CD8-positive, alpha-beta memory T cell (primary cell): Measurements from ENCODE around the gene SYT3. TPM values are rescaled to one million over a fixed set of nuclear protein-coding genes. Genes with fewer than 3 reads are reported as not detected.

Source experiments
- CTCF ChIA-PET: fragments of 350-600 bp; sonication (Branson Sonifier 250); formaldehyde crosslinking; loops from one replicate; lab custom pipeline; 2021; ENCODE audit warnings: antibody characterized with exemption; lab: Charles Lee
- POLR2A ChIA-PET: fragments of 350-600 bp; sonication (Branson Sonifier 250); formaldehyde crosslinking; loops from one replicate; lab custom pipeline; 2021; ENCODE audit warnings: antibody characterized with exemption; lab: Charles Lee
- DNase-seq, 5 donors: peaks; one replicate each; pipeline versions ENCODE4 v3.0.0 to v3.0.0-alpha.2; 2020 to 2022; ENCODE audit warnings: mixed read lengths in 1 of 5
- H3K27ac ChIP-seq: one replicate; pipeline ENCODE4 v1.7.0; 2013; ENCODE audit warnings: low read depth, mild to moderate bottlenecking, low read length, moderate library complexity
- H3K27me3 ChIP-seq: 2 replicates; pipeline ENCODE4 v1.7.0; 2013; ENCODE audit warnings: low read length, mild to moderate bottlenecking; ENCODE audit not compliant: insufficient read depth, poor library complexity, severe bottlenecking
- H3K36me3 ChIP-seq: 2 replicates; pipeline ENCODE4 v1.7.0; 2013; ENCODE audit warnings: mild to moderate bottlenecking, low read length, moderate library complexity; ENCODE audit not compliant: insufficient read depth
- H3K4me1 ChIP-seq: 2 replicates; pipeline ENCODE4 v1.7.0; 2013; ENCODE audit warnings: mild to moderate bottlenecking, low read length, moderate library complexity; ENCODE audit not compliant: insufficient read depth
- H3K4me3 ChIP-seq: 2 replicates; pipeline ENCODE4 v1.7.0; 2013; ENCODE audit warnings: mild to moderate bottlenecking, low read length
- H3K9me3 ChIP-seq: 2 replicates; pipeline ENCODE4 v1.7.0; 2013; ENCODE audit warnings: mild to moderate bottlenecking, low read length
- H3K27ac Mint-ChIP-seq, 8 donors: one replicate each; pipeline ENCODE4 v1.8.0; 2020 to 2021; ENCODE audit warnings: mixed read lengths in 8 of 8, mild to moderate bottlenecking in 6 of 8, inconsistent platforms in 3 of 8, moderate library complexity in 3 of 8
- H3K27me3 Mint-ChIP-seq, 2 donors: one replicate each; pipeline ENCODE4 v1.8.0; 2020 to 2021; ENCODE audit warnings: mixed read lengths in 2 of 2, mild to moderate bottlenecking in 1 of 2, moderate library complexity in 1 of 2
- H3K36me3 Mint-ChIP-seq, 3 donors: one replicate each; pipeline ENCODE4 v1.8.0; 2020 to 2021; ENCODE audit warnings: mixed read lengths in 3 of 3, inconsistent platforms in 1 of 3, mild to moderate bottlenecking in 1 of 3
- H3K4me1 Mint-ChIP-seq, 3 donors: one replicate each; pipeline ENCODE4 v1.8.0; 2020 to 2021; ENCODE audit warnings: mixed read lengths in 3 of 3, inconsistent platforms in 1 of 3, mild to moderate bottlenecking in 1 of 3
- H3K4me3 Mint-ChIP-seq, 7 donors: one replicate each; pipeline ENCODE4 v1.8.0; 2020 to 2021; ENCODE audit warnings: mixed read lengths in 7 of 7, mild to moderate bottlenecking in 6 of 7, moderate library complexity in 4 of 7, inconsistent platforms in 2 of 7
- H3K9me3 Mint-ChIP-seq, 5 donors: one replicate each; pipeline ENCODE4 v1.8.0; 2020 to 2022; ENCODE audit warnings: mixed read lengths in 5 of 5, mild to moderate bottlenecking in 3 of 5, moderate library complexity in 2 of 5, inconsistent platforms in 1 of 5
- polyA plus RNA-seq: library from polyadenylated mRNA; unstranded; fragments of 300-500 nt; fragmentation: Illumina TruSeq; gene quantifications from one replicate; pipeline ENCODE4 v1.2.3, GENCODE V29; 2021
- total RNA-seq, 2 experiments: library from RNA; stranded (reverse); gene quantifications; one replicate each; pipeline ENCODE4 v1.2.3, GENCODE V29; 2021

The SYT3 gene, protein sequence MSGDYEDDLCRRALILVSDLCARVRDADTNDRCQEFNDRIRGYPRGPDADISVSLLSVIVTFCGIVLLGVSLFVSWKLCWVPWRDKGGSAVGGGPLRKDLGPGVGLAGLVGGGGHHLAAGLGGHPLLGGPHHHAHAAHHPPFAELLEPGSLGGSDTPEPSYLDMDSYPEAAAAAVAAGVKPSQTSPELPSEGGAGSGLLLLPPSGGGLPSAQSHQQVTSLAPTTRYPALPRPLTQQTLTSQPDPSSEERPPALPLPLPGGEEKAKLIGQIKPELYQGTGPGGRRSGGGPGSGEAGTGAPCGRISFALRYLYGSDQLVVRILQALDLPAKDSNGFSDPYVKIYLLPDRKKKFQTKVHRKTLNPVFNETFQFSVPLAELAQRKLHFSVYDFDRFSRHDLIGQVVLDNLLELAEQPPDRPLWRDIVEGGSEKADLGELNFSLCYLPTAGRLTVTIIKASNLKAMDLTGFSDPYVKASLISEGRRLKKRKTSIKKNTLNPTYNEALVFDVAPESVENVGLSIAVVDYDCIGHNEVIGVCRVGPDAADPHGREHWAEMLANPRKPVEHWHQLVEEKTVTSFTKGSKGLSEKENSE
- total RNA-seq (under 1 TPM; 0.11 to 0.24 TPM), polyA plus RNA-seq (0.09 TPM)

DNA sequence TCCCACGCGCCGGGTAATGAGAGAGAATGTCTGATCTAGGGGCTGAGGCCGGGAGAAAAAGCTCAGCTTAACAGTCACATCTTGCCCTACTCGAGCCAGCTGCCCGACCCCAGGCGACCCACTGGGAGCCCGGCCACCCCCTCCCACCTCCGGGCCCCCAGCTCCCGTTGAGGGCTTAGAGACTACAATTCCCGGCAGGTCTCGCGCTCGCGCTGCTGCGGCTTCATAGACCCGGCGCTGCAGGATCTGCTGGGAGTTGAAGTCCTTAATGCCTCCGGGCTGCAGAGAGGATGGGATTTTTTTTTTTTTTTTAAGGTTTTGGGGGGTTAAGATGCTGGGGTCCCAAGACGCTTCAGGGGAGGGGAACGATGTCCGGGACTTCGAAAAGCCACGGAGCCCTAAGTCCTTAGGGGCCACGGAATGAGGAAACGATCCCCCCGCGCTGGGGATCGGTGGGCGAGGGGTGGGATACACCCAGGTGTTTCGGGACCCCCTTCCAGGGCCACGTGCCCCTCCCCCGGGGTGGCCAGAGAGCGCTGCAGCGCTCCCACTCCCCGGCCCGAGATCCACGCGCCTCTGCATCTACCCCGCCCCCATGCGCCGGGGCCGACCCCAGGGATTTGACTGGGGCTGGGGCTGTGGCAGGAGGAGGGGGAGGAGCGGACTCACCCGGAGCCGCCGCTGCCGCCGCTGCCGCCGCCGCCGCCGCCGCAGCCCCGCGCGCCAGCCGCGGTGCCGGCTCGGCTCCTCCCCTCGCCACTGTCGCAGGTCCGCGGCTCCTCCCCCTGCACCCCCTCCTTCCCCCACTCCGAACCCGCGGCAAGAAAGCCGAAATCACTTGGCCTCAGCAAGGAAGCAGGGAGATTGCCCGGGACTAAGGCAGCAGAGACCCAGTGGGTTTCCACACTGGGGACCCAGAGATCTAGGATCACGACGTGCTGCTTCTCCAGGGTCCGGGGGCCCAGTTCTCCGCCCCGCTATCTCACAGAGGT is at the start of gene SYT3:
TSS of gene SYT3 (minus strand) at position 761 of the 992 bp plus-strand sequence. CDS start 2,470 bp downstream, outside the sequence.
- Histone ChIP-seq H3K27ac (peak within 1 kb of the TSS; percentile 6), H3K9me3 (no peaks in the 10 kb centered on the region), H3K36me3 (no peaks in the 10 kb centered on the region), H3K27me3 (peaks cover 16% of the 10 kb centered on the region), H3K4me1 (no peaks in the 10 kb centered on the region), H3K4me3 (no peak within 1 kb of the TSS)
- ChIA-PET POLR2A (no interaction called here), CTCF (no interaction called here)
- Mint-ChIP-seq H3K27ac (no peak within 1 kb of the TSS), H3K4me3 (peak within 1 kb of the TSS in 5 of 7 donors; percentile 66 to 82 (median 77)), H3K4me1 (peaks cover 6 to 8% (median 7%) of the 10 kb centered on the region in 3 donors), H3K27me3 (peaks cover 48 to 57% of the 10 kb centered on the region in 2 donors), H3K9me3 (peaks cover 6 to 27% (median 25%) of the 10 kb centered on the region in 5 donors), H3K36me3 (peaks cover 0 to 7% (median 0%) of the 10 kb centered on the region in 3 donors)
- peak in 1 of 5 donors; percentile 42 for DNase-seq

DNA sequence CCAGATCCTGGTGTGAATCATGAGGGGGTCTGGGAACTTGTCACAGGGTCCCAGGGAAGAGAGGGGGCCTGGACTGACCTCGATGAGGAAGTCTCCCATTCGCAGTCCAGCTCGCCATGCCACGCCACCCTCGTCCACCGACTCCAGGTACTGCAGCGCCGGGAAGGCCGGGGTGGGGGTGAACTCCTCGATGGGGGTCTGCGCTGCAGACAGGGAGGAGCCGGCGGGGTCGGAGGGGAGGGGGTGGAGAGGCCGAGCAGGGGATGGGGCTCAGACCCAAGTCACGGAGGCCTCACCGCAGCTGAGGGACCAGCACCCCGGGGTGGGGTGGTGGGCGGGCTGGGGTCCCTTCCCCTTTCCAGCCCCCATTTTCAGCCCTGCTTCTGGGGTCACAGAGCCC is 49.1 kb upstream of the SYT3 start:
- Histone ChIP-seq H3K4me1 (no peaks in the 10 kb centered on the region), H3K27me3 (peaks cover 15% of the 10 kb centered on the region), H3K36me3 (no peaks in the 10 kb centered on the region), H3K27ac (no peak overlapping the region), H3K4me3 (no peak overlapping the region), H3K9me3 (no peaks in the 10 kb centered on the region)
- H3K27ac Mint-ChIP-seq: no peak overlapping the region
- ChIA-PET POLR2A (no interaction called here), CTCF (no interaction called here)
- peaks cover 20 to 65% of the 10 kb centered on the region in 2 donors for H3K27me3 Mint-ChIP-seq
- no peak for DNase-seq
- H3K36me3 Mint-ChIP-seq: no peaks in the 10 kb centered on the region
- no peak overlapping the region for H3K4me3 Mint-ChIP-seq
- H3K9me3 Mint-ChIP-seq: peaks cover 0 to 7% (median 0%) of the 10 kb centered on the region in 5 donors
- H3K4me1 Mint-ChIP-seq: no peaks in the 10 kb centered on the region

DNA sequence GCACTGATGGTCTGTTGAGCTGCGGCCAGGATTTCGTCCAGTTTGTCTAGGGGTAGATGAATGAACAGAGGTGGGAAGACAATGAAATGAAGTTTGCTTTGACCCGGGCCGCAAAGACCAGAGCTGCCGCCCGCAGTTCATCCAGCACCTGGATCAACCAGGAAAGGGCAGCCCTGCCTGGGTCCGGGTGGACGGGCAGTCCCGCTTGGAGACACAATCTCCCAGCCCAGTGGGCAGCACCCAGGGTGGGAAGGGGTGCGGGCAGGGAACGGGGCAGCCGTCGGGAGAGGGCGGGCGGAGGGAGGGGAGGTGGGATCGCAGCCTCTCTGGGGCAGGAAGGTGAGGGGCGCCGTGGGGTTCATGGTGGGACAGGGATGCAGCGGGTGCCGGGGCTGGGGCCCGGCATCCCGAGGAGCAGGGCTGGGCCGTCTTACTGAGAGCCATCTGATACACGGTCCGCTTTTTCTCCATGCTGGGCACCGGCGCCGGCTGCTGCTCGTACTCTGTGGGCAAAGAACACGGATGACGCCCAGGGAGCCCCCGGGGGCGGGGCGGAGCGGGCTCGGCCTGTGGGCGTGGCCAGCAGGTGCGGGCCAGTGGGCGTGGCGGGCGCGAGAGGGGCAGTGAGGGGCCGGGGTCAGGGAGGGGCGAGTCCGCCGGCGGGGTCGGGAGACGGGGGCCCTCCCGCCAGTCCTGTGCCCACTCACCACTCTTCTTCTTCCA is 46.8 kb upstream of the SYT3 start:
- ChIA-PET CTCF (no interaction called here), POLR2A (no interaction called here)
- H3K4me1 Mint-ChIP-seq: no peaks in the 10 kb centered on the region
- no peaks in the 10 kb centered on the region for H3K36me3 ChIP-seq
- H3K27ac Mint-ChIP-seq: no peak overlapping the region
- no peak overlapping the region for H3K4me3 ChIP-seq
- no peak for DNase-seq
- H3K27me3 ChIP-seq: peaks cover 3% of the 10 kb centered on the region
- no peaks in the 10 kb centered on the region for H3K4me1 ChIP-seq
- H3K27ac ChIP-seq: no peak overlapping the region
- H3K9me3 Mint-ChIP-seq: peaks cover 0 to 3% (median 0%) of the 10 kb centered on the region in 5 donors
- H3K9me3 ChIP-seq: no peaks in the 10 kb centered on the region
- no peak overlapping the region for H3K4me3 Mint-ChIP-seq
- no peaks in the 10 kb centered on the region for H3K36me3 Mint-ChIP-seq
- H3K27me3 Mint-ChIP-seq: peaks cover 15 to 58% of the 10 kb centered on the region in 2 donors

DNA sequence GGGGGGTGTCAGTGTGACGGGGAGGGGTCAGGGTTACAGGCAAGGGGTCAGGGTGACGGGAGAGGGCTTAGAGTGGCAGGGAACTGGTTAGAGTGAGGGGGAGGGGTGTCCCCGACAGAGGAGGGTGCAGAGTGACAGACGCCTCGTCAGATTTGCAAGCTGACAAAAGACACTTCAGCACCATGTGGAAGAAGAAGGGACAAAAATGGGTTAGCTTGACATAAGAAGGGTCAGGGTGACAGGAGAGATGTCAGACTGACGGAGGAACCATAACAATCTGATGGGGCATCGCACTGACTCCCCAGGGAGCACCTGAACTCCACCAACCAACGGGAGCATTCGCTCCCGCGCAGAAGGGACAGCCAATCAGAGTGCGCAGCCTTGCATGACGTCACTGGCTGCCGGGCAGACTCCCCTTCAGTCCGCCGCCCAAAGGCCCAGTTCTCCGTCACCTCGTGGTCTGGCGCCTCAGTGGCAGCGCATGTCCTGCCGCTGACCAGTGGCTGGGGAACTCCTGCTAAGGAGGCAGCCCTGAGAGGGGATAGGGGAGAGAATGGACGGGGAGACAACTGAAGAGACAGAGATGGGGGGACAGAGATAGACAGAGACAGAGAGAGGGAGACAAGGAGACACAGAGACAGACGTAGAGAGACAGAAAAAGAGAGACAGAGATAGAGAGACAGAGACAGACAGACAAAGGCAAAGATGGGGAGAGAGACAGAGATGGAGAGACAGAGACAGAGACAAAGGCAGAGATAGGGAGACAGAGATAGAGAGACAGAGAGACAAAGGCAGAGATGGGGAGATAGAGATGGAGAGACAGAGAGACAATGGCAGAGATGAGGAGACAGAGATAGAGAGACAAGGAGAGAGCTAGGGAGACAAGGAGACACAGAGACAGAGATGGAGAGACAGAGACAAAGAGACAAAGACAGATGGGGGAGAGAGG is 39.8 kb upstream of the SYT3 start:
- Mint-ChIP-seq H3K4me1 (peaks cover 5 to 9% (median 8%) of the 10 kb centered on the region in 3 donors), H3K27ac (peak overlapping the region in 1 of 8 donors; percentile 36), H3K4me3 (no peak overlapping the region), H3K36me3 (no peaks in the 10 kb centered on the region), H3K9me3 (peaks cover 0 to 16% (median 9%) of the 10 kb centered on the region in 5 donors), H3K27me3 (peaks cover 27 to 63% of the 10 kb centered on the region in 2 donors)
- DNase-seq: peak; percentile 41 to 72 (median 64)
- ChIA-PET CTCF (no interaction called here), POLR2A (interaction anchor here (0.5 kb wide), 1 partner anchor 85 kb away, joined by 3 read pairs; no protein-coding TSS in a partner anchor)
- Histone ChIP-seq H3K36me3 (no peaks in the 10 kb centered on the region), H3K27me3 (peaks cover 10% of the 10 kb centered on the region), H3K4me3 (no peak overlapping the region), H3K4me1 (no peaks in the 10 kb centered on the region), H3K9me3 (no peaks in the 10 kb centered on the region), H3K27ac (no peak overlapping the region)

DNA sequence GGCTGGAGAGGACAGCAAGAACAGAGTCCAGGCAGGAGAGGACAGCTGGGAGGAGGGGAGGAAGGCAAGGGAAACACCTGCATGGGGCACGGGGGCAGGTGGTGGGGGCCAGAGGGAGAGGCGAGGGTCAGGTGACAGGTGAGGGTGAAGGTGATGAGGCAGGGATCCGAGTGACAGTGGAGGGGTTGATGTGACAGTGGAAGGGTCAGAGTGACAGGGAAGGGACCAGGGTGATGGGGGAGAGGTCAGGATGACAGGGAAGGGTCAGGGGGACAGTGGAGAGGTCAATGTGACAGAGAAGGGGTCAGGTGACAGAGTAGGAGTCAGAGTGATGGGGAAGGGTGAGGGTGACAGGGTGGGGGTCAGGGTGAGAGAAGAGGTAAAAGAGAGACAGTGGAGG is 38.6 kb upstream of the SYT3 start:
- no peaks in the 10 kb centered on the region for H3K36me3 ChIP-seq

DNA sequence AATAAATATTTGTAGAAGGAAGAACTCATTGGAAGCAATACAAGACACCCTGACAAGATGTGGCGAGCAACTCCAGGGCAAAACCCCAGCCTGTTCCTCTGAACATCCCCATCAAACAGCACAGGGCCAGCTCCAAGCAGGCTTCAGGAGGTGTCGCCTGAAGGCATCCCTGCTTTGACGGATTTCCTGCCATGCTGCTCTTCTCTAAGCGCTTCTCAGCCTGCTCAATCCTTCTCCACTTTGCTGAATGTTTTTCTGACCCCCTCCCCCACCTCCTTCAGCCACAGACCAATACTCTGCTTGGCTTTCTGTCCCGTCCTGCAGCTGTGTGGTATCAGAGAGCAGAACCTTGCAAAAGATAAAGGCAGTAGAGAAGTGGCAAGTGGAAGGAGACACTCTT is 38.0 kb upstream of the SYT3 start:
- H3K4me3 ChIP-seq: no peak overlapping the region
- H3K36me3 ChIP-seq: no peaks in the 10 kb centered on the region
- no peak overlapping the region for H3K27ac ChIP-seq
- no peaks in the 10 kb centered on the region for H3K4me1 ChIP-seq
- peaks cover 10% of the 10 kb centered on the region for H3K27me3 ChIP-seq
- DNase-seq: no peak
- ChIA-PET POLR2A (no interaction called here), CTCF (no interaction called here)
- H3K9me3 ChIP-seq: no peaks in the 10 kb centered on the region
- Mint-ChIP-seq H3K36me3 (no peaks in the 10 kb centered on the region), H3K9me3 (peaks cover 0 to 19% (median 9%) of the 10 kb centered on the region in 5 donors), H3K27me3 (peaks cover 40 to 64% of the 10 kb centered on the region in 2 donors), H3K4me1 (peaks cover 5 to 9% (median 8%) of the 10 kb centered on the region in 3 donors), H3K4me3 (no peak overlapping the region), H3K27ac (no peak overlapping the region)

More for the DNA sequence above, 38.6 kb upstream of the SYT3 start:
- POLR2A ChIA-PET: no interaction called here
- Mint-ChIP-seq H3K4me3 (no peak overlapping the region), H3K4me1 (peaks cover 5 to 9% (median 8%) of the 10 kb centered on the region in 3 donors), H3K36me3 (no peaks in the 10 kb centered on the region), H3K9me3 (peaks cover 0 to 19% (median 9%) of the 10 kb centered on the region in 5 donors), H3K27ac (no peak overlapping the region), H3K27me3 (peaks cover 33 to 60% of the 10 kb centered on the region in 2 donors)
- CTCF ChIA-PET: no interaction called here
- DNase-seq: no peak
- H3K4me3 ChIP-seq: no peak overlapping the region
- peaks cover 10% of the 10 kb centered on the region for H3K27me3 ChIP-seq
- H3K9me3 ChIP-seq: no peaks in the 10 kb centered on the region
- H3K27ac ChIP-seq: no peak overlapping the region
- H3K4me1 ChIP-seq: no peaks in the 10 kb centered on the region
